Measurements from ENCODE around the gene FBLIM1.

Gene FBLIM1

GRCh38 chr1:15731735-15732685 lies 26.6 kb upstream of the FBLIM1 start:
- no peak for DNase-seq (ENCODE audit: low read depth)

- DNase-seq (ENCODE audit: low read depth): no peak
Measured at GRCh38 chr1:15732686-15733081, 25.9 kb upstream of the FBLIM1 start.

GRCh38 chr1:15733218-15733725 lies 25.3 kb upstream of the FBLIM1 start:
- DNase-seq (ENCODE audit: low read depth): no peak

GRCh38 chr1:15733726-15734226 lies 24.8 kb upstream of the FBLIM1 start:
- no peak for DNase-seq (ENCODE audit: low read depth)

- no peak for DNase-seq (ENCODE audit: low read depth)
Measured at GRCh38 chr1:15734296-15734695, 24.3 kb upstream of the FBLIM1 start.

- DNase-seq (ENCODE audit: low read depth): no peak
Measured at GRCh38 chr1:15734901-15735300, 23.7 kb upstream of the FBLIM1 start.

- DNase-seq (ENCODE audit: low read depth): no peak
Measured at GRCh38 chr1:15735304-15736037, 23.1 kb upstream of the FBLIM1 start.

GRCh38 chr1:15736038-15736891 lies 22.3 kb upstream of the FBLIM1 start, which contains the start of gene SLC25A34:
Gene SLC25A34, plus strand, starts transcription at chr1:15736258. Its CDS starts 228 bp downstream, at chr1:15736486.
- DNase-seq (ENCODE audit: low read depth): no peak

- no peak for DNase-seq (ENCODE audit: low read depth)
Measured at GRCh38 chr1:15736892-15737261, 21.7 kb upstream of the FBLIM1 start.

GRCh38 chr1:15737324-15738319 lies 21.0 kb upstream of the FBLIM1 start:
- no peak for DNase-seq (ENCODE audit: low read depth)

GRCh38 chr1:15738416-15739113 lies 20.0 kb upstream of the FBLIM1 start:
- no peak for DNase-seq (ENCODE audit: low read depth)

- no peak for DNase-seq (ENCODE audit: low read depth)
Measured at GRCh38 chr1:15739259-15739658, 19.3 kb upstream of the FBLIM1 start.

GRCh38 chr1:15739745-15740144 lies 18.9 kb upstream of the FBLIM1 start:
- no peak for DNase-seq (ENCODE audit: low read depth)

- no peak for DNase-seq (ENCODE audit: low read depth)
Measured at GRCh38 chr1:15740924-15741850, 17.4 kb upstream of the FBLIM1 start.

GRCh38 chr1:15742339-15742801 lies 16.2 kb upstream of the FBLIM1 start, which contains the start of gene TMEM82:
Gene TMEM82, plus strand, starts transcription at chr1:15742499. Its CDS starts 61 bp downstream, at chr1:15742560.
- DNase-seq (ENCODE audit: low read depth): no peak

- DNase-seq (ENCODE audit: low read depth): no peak
Measured at GRCh38 chr1:15744122-15744679, 14.4 kb upstream of the FBLIM1 start.

GRCh38 chr1:15747378-15747777 lies 11.2 kb upstream of the FBLIM1 start:
- no peak for DNase-seq (ENCODE audit: low read depth)

- DNase-seq (ENCODE audit: low read depth): no peak
Measured at GRCh38 chr1:15748264-15748663, 10.3 kb upstream of the FBLIM1 start.
